ENCODE data around the gene MAP7D1.
A peak's percentile ranks its signal among the peaks of the same experiment; 100 is the strongest.
"Not testable (repeated sequence)": the region's sequence is repeated elsewhere in the genome, so short reads cannot be mapped to it uniquely, and the experiment has no call there.

Gene MAP7D1

GRCh38 chr1:36217670-36218069 is 61.7 kb downstream of the MAP7D1 start:
- Histone ChIP-seq H3K9ac (ENCODE audit: low read depth, low read length) (no peak overlapping the region), H3K27ac (ENCODE audit: low read length) (no peak overlapping the region), H3K4me1 (ENCODE audit: insufficient read depth, low read length) (no peaks in the 10 kb centered on the region), H3K9me3 (ENCODE audit: insufficient read depth, low read depth, low read length) (no peaks in the 10 kb centered on the region), H3K4me3 (ENCODE audit: low read length) (no peak overlapping the region), H3K27me3 (ENCODE audit: insufficient read depth, low read length) (no peaks in the 10 kb centered on the region), H3K36me3 (ENCODE audit: insufficient read depth, low read depth, low read length) (no peaks in the 10 kb centered on the region)

- not testable (repeated sequence) for H3K4me1 ChIP-seq (ENCODE audit: insufficient read depth, low read length)
- peaks cover 11% of the 10 kb centered on the region for H3K36me3 ChIP-seq (ENCODE audit: insufficient read depth, low read depth, low read length)
Measured at GRCh38 chr1:36221901-36222300, 65.9 kb downstream of the MAP7D1 start.

DNA sequence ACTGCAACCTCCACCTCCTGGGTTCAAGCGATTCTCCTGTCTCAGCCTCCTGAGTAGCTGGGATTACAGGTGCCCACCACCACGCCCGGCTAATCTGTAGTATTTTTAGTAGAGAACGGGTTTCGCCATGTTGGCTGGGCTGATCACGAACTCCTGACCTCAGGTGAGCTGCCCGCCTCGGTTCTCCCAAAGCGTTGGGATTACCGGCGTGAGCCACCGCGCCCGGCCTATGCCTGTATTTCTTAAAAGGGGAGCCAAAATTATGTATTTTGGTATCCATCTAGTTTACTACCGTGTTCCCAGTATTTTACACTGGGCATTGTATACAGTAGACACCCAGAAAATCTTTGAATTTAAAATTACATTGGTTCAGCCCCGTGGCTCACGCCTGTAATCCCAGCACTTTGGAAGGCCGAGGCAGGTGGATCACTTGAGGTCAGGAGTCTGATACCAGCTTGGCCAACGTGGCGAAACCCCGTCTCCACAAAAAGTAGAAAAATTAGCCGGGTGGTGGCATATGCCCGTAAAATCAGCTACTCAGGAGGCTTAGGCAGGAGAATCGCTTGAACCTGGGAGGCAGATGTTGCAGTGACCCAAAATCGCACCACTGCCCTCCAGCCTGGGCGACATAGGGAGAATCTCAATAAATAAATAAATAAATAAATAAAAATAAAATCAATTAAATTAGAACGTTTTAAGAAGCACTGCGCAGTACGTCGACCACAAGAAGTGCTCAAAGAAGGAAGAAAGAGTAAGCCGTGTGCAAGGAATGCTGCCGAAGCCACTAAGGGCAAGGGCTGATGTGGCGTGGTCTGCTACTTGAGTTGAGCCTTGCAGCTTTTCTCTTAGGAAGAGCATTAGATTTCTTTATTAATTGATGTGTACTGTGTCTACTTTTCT is 66.8 kb downstream of the MAP7D1 start:
- Histone ChIP-seq H3K27ac (ENCODE audit: low read length) (no peak overlapping the region), H3K27me3 (ENCODE audit: insufficient read depth, low read length) (no peaks in the 10 kb centered on the region), H3K36me3 (ENCODE audit: insufficient read depth, low read depth, low read length) (peaks cover 17% of the 10 kb centered on the region), H3K4me1 (ENCODE audit: insufficient read depth, low read length) (peaks cover 7% of the 10 kb centered on the region; the same call in 1 of the 2 replicates), H3K4me3 (ENCODE audit: low read length) (peak overlapping the region; percentile 76), H3K9ac (ENCODE audit: low read depth, low read length) (peak overlapping the region; percentile 90; the same call in 1 of the 2 replicates), H3K9me3 (ENCODE audit: insufficient read depth, low read depth, low read length) (no peaks in the 10 kb centered on the region)

More at GRCh38 chr1:36221901-36222300, 65.9 kb downstream of the MAP7D1 start:
- H3K27ac ChIP-seq (ENCODE audit: low read length); H3K9me3 ChIP-seq (ENCODE audit: insufficient read depth, low read depth, low read length); H3K4me3 ChIP-seq (ENCODE audit: low read length); H3K27me3 ChIP-seq (ENCODE audit: insufficient read depth, low read length); H3K9ac ChIP-seq (ENCODE audit: low read depth, low read length): not testable (repeated sequence)

GRCh38 chr1:36223381-36223995 is 67.5 kb downstream of the MAP7D1 start:
- Histone ChIP-seq H3K9me3 (ENCODE audit: insufficient read depth, low read depth, low read length) (no peaks in the 10 kb centered on the region), H3K36me3 (ENCODE audit: insufficient read depth, low read depth, low read length) (peaks cover 25% of the 10 kb centered on the region), H3K27me3 (ENCODE audit: insufficient read depth, low read length) (no peaks in the 10 kb centered on the region), H3K4me1 (ENCODE audit: insufficient read depth, low read length) (peaks cover 7% of the 10 kb centered on the region; the same call in 1 of the 2 replicates), H3K9ac (ENCODE audit: low read depth, low read length) (peak overlapping the region; percentile 90), H3K27ac (ENCODE audit: low read length) (peak overlapping the region; percentile 75), H3K4me3 (ENCODE audit: low read length) (peak overlapping the region; percentile 76)

GRCh38 chr1:36223996-36224536 is 68.1 kb downstream of the MAP7D1 start, which contains the start of gene THRAP3:
THRAP3 (plus strand) TSS chr1:36224443; CDS start chr1:36282564, 58,121 bp downstream.
- peak within 1 kb of the TSS; percentile 96 for H3K4me3 ChIP-seq (ENCODE audit: low read length)
- H3K36me3 ChIP-seq (ENCODE audit: insufficient read depth, low read depth, low read length) = peaks cover 30% of the 10 kb centered on the region
- H3K27me3 ChIP-seq (ENCODE audit: insufficient read depth, low read length) = no peaks in the 10 kb centered on the region
- peaks cover 7% of the 10 kb centered on the region; the same call in 1 of the 2 replicates for H3K4me1 ChIP-seq (ENCODE audit: insufficient read depth, low read length)
- H3K9me3 ChIP-seq (ENCODE audit: insufficient read depth, low read depth, low read length) = no peaks in the 10 kb centered on the region
- H3K27ac ChIP-seq (ENCODE audit: low read length) = peak within 1 kb of the TSS; percentile 75
- H3K9ac ChIP-seq (ENCODE audit: low read depth, low read length) = peak within 1 kb of the TSS; percentile 96

GRCh38 chr1:36224537-36225282 is 68.8 kb downstream of the MAP7D1 start:
- peaks cover 7% of the 10 kb centered on the region; the same call in 1 of the 2 replicates for H3K4me1 ChIP-seq (ENCODE audit: insufficient read depth, low read length)
- peaks cover 35% of the 10 kb centered on the region for H3K36me3 ChIP-seq (ENCODE audit: insufficient read depth, low read depth, low read length)
- H3K27me3 ChIP-seq (ENCODE audit: insufficient read depth, low read length) = no peaks in the 10 kb centered on the region
- no peaks in the 10 kb centered on the region for H3K9me3 ChIP-seq (ENCODE audit: insufficient read depth, low read depth, low read length)
- peak overlapping the region; percentile 96 for H3K9ac ChIP-seq (ENCODE audit: low read depth, low read length)
- H3K27ac ChIP-seq (ENCODE audit: low read length) = peak overlapping the region; percentile 28
- peak overlapping the region; percentile 96 for H3K4me3 ChIP-seq (ENCODE audit: low read length)

DNA sequence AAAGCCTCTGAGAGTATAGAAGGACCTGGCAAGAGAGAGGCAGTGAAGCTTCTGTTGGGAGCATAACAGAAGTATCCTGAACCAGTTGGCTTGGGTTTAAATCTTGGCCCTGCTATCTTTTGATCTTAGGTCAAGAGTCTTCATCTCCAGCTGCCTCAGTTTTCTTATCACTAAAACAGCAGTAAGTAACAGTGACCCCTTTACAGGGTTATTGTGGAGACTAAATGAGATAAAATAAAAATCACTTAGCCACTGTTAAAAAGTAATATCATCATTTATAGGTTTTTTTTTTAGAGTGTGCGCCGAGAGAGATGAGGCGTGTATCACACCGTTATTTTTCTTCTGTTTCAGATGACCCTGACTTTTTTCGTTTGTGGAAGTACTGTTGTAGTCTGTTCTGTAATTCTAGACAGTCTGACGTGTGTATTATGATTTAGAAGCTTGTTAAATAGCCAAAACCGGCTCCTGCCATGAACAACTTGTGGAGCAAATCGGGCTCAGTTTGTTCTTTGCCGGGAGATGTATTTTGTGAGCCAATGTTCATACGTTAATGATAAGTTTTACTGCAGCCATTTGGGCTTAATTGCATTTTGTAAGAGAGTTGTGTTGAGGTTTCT is 69.4 kb downstream of the MAP7D1 start:
- Histone ChIP-seq H3K27ac (ENCODE audit: low read length) (peak overlapping the region; percentile 28), H3K27me3 (ENCODE audit: insufficient read depth, low read length) (no peaks in the 10 kb centered on the region)

GRCh38 chr1:36230279-36230678 is 74.3 kb downstream of the MAP7D1 start:
- H3K4me3 ChIP-seq (ENCODE audit: low read length); H3K9ac ChIP-seq (ENCODE audit: low read depth, low read length); H3K9me3 ChIP-seq (ENCODE audit: insufficient read depth, low read depth, low read length); H3K27ac ChIP-seq (ENCODE audit: low read length); H3K27me3 ChIP-seq (ENCODE audit: insufficient read depth, low read length); H3K4me1 ChIP-seq (ENCODE audit: insufficient read depth, low read length): not testable (repeated sequence)
- peaks cover 70% of the 10 kb centered on the region for H3K36me3 ChIP-seq (ENCODE audit: insufficient read depth, low read depth, low read length)

More for the DNA sequence above, 69.4 kb downstream of the MAP7D1 start:
- peaks cover 37% of the 10 kb centered on the region for H3K36me3 ChIP-seq (ENCODE audit: insufficient read depth, low read depth, low read length)
- peaks cover 7% of the 10 kb centered on the region; the same call in 1 of the 2 replicates for H3K4me1 ChIP-seq (ENCODE audit: insufficient read depth, low read length)
- H3K4me3 ChIP-seq (ENCODE audit: low read length) = peak overlapping the region; percentile 96
- no peaks in the 10 kb centered on the region for H3K9me3 ChIP-seq (ENCODE audit: insufficient read depth, low read depth, low read length)
- H3K9ac ChIP-seq (ENCODE audit: low read depth, low read length) = peak overlapping the region; percentile 96

All from iPS-20b (cell line).